IMR-90 (cell line): ENCODE data around the gene RALGAPA1. TPM values are rescaled to one million over a fixed set of nuclear protein-coding genes. Genes with fewer than 3 reads are reported as not detected.

Experiments used
- ATAC-seq: fragments of 200-7000 bp; cut with Tn5 transposase; 2 replicates; pipeline ENCODE4 v1.9.1; 2020; ENCODE audit warnings: low read depth, mild to moderate bottlenecking, moderate library complexity
- BruUV-seq: library from RNA; stranded (reverse); fragments of 400-500 nt; replicated peaks from 2 replicates; lab custom pipeline; 2021; lab: Mats Ljungman, UMichigan
- CTCF ChIA-PET: fragments of 300-600 bp; formaldehyde crosslinking; extraction: SDS; loops from one replicate; lab custom pipeline; 2021; ENCODE audit warnings: antibody characterized with exemption; lab: Yijun Ruan, JAX
- POLR2A ChIA-PET: fragments of 300-600 bp; sonication (Branson Sonifier 250); formaldehyde crosslinking; loops from one replicate; lab custom pipeline; 2022; ENCODE audit warnings: antibody characterized with exemption; ENCODE audit not compliant: unreplicated experiment; lab: Charles Lee
- DNase-seq: peaks from one replicate; pipeline ENCODE4 v3.0.0; 2013
- H2AFZ ChIP-seq: replicated peaks from 2 replicates; pipeline ENCODE3; 2013; ENCODE audit warnings: low read length, mild to moderate bottlenecking; ENCODE audit not compliant: poor library complexity
- H2AK5ac ChIP-seq: 2 replicates; pipeline ENCODE4 v1.6.1; 2013; ENCODE audit warnings: low read depth, low read length, inconsistent platforms
- H2AK9ac ChIP-seq: replicated peaks from 2 replicates; pipeline ENCODE3; 2013; ENCODE audit warnings: mild to moderate bottlenecking, low read depth, low read length, moderate library complexity; ENCODE audit not compliant: poor library complexity
- H2BK120ac ChIP-seq: 2 replicates; pipeline ENCODE4 v1.6.1; 2013; ENCODE audit warnings: low read depth, low read length, inconsistent platforms
- H2BK15ac ChIP-seq: 3 replicates; pipeline ENCODE4 v1.6.1; 2013; ENCODE audit warnings: low read depth, low read length, inconsistent platforms
- H2BK20ac ChIP-seq: 2 replicates; pipeline ENCODE4 v1.6.1; 2013; ENCODE audit warnings: low read depth, mild to moderate bottlenecking, inconsistent platforms, low read length, moderate library complexity
- H2BK5ac ChIP-seq: 2 replicates; pipeline ENCODE4 v1.6.1; 2013; ENCODE audit warnings: mild to moderate bottlenecking, low read depth, low read length, inconsistent platforms; ENCODE audit not compliant: poor library complexity, severe bottlenecking
- H3K14ac ChIP-seq: replicated peaks from 2 replicates; pipeline ENCODE4 v1.6.1; 2013; ENCODE audit warnings: low read depth, low read length, inconsistent platforms
- H3K18ac ChIP-seq: 2 replicates; pipeline ENCODE4 v1.6.1; 2013; ENCODE audit warnings: low read depth, low read length, control low read depth
- H3K23ac ChIP-seq: 2 replicates; pipeline ENCODE4 v1.6.1; 2013; ENCODE audit warnings: low read depth, low read length, inconsistent platforms
- H3K27ac ChIP-seq: 2 replicates; pipeline ENCODE4 v1.5.1; 2013; ENCODE audit warnings: mild to moderate bottlenecking, control low read depth, low read length; ENCODE audit not compliant: insufficient read depth
- H3K27me3 ChIP-seq: 2 replicates; pipeline ENCODE4 v1.6.1; 2013; ENCODE audit warnings: low read length; ENCODE audit not compliant: control insufficient read depth, insufficient read depth
- H3K36me3 ChIP-seq: 2 replicates; pipeline ENCODE4 v1.6.1; 2013; ENCODE audit warnings: low read length, mixed read lengths; ENCODE audit not compliant: control insufficient read depth, insufficient read depth
- H3K4ac ChIP-seq: 2 replicates; pipeline ENCODE4 v1.6.1; 2013; ENCODE audit warnings: low read depth, low read length, inconsistent platforms
- H3K4me1 ChIP-seq: 2 replicates; pipeline ENCODE4 v1.6.1; 2013; ENCODE audit warnings: low read length, mixed read lengths; ENCODE audit not compliant: control insufficient read depth, insufficient read depth
- H3K4me2 ChIP-seq: 2 replicates; pipeline ENCODE4 v1.6.1; 2013; ENCODE audit warnings: low read depth, mild to moderate bottlenecking, control low read depth, low read length, moderate library complexity
- H3K4me3 ChIP-seq: 2 replicates; pipeline ENCODE4 v1.5.1; 2013; ENCODE audit warnings: low read depth, mild to moderate bottlenecking, control low read depth, low read length, moderate library complexity; ENCODE audit not compliant: insufficient read depth
- H3K56ac ChIP-seq: 2 replicates; pipeline ENCODE4 v1.6.1; 2013; ENCODE audit warnings: low read length, inconsistent platforms; ENCODE audit not compliant: insufficient read depth; ENCODE audit errors: extremely low read depth
- H3K79me1 ChIP-seq, 2 experiments: 2 replicates each; pipeline ENCODE4 v1.6.1; 2013; ENCODE audit warnings: low read length in 2 of 2, inconsistent platforms in 1 of 2, low read depth in 1 of 2
- H3K9ac ChIP-seq: 2 replicates; pipeline ENCODE4 v1.6.1; 2013; ENCODE audit warnings: low read depth, low read length, control low read depth
- H3K9me1 ChIP-seq: 2 replicates; pipeline ENCODE4 v1.6.1; 2013; ENCODE audit warnings: low read length, inconsistent platforms; ENCODE audit not compliant: insufficient read depth
- H3K9me3 ChIP-seq: 2 replicates; pipeline ENCODE4 v1.6.1; 2013; ENCODE audit warnings: low read length; ENCODE audit not compliant: control insufficient read depth, insufficient read depth
- H4K20me1 ChIP-seq: 2 replicates; pipeline ENCODE4 v1.6.1; 2013; ENCODE audit warnings: low read length, inconsistent platforms; ENCODE audit not compliant: insufficient read depth
- H4K5ac ChIP-seq: 2 replicates; pipeline ENCODE4 v1.6.1; 2013; ENCODE audit warnings: mild to moderate bottlenecking, low read depth, low read length, control low read depth
- H4K8ac ChIP-seq, 2 experiments: 2 replicates each; pipeline ENCODE4 v1.6.1; 2013; ENCODE audit warnings: low read depth in 2 of 2, low read length in 2 of 2, control low read depth in 1 of 2, inconsistent platforms in 1 of 2
- H4K91ac ChIP-seq: 2 replicates; pipeline ENCODE4 v1.6.1; 2013; ENCODE audit warnings: low read depth, low read length, inconsistent platforms; ENCODE audit not compliant: insufficient read depth
- BHLHE40 ChIP-seq: fragments of 150-350 bp; IDR thresholded peaks from 2 replicates; pipeline ENCODE4 v1.6.1; 2016; ENCODE audit warnings: mild to moderate bottlenecking, low read depth, low read length
- CTCF ChIP-seq: conservative IDR thresholded peaks from 2 replicates; pipeline ENCODE4 v1.5.1; 2012; ENCODE audit warnings: mild to moderate bottlenecking, low read depth, low read length, improper control_type of control experiment
- MAFK ChIP-seq: IDR thresholded peaks from 2 replicates; pipeline ENCODE4 v1.6.1; 2012; ENCODE audit warnings: low read depth, low read length, improper control_type of control experiment
- MXI1 ChIP-seq: IDR thresholded peaks from 2 replicates; pipeline ENCODE4 v1.6.1; 2012; ENCODE audit warnings: low read depth, mild to moderate bottlenecking, low read length, moderate library complexity, borderline replicate concordance
- RFX5 ChIP-seq: IDR thresholded peaks from 2 replicates; pipeline ENCODE4 v1.8.0; 2012; ENCODE audit warnings: low read depth, mild to moderate bottlenecking, low read length, moderate library complexity
- USF2 ChIP-seq: fragments of 150-350 bp; IDR thresholded peaks from 2 replicates; pipeline ENCODE4 v1.6.1; 2017; ENCODE audit warnings: mild to moderate bottlenecking, antibody characterized with exemption, low read length, low read depth
- WGBS, 2 experiments: methylation state at CpG; one replicate each; pipeline versions ENCODE4 v1.1.5 to v1.1.7; 2013; ENCODE audit warnings: missing lambda C conversion rate in 2 of 2; ENCODE audit not compliant: insufficient read length in 1 of 2; ENCODE audit errors: extremely low coverage in 2 of 2; 5-methylcytosine and 5-hydroxymethylcytosine counted together
- dilution Hi-C: fragments of 300-500 bp; cut with HindIII; formaldehyde crosslinking; loops from one replicate; pipeline ENCODE4 v1.14.3; 2018; ENCODE audit warnings: low sequenced_read_pairs; ENCODE audit not compliant: unreplicated experiment
- in situ Hi-C: fragments of 300-500 bp; cut with MboI; formaldehyde crosslinking; loops from 3 replicates; pipeline ENCODE4 v1.14.3; 2019; ENCODE audit warnings: low sequenced_read_pairs, inconsistent platforms, mixed read lengths
- intact Hi-C: fragments of 100-400 bp; cut with micrococcal nuclease; formaldehyde crosslinking; loops from 2 replicates; pipeline ENCODE4 v1.10.0; 2022
- polyA plus RNA-seq, 3 experiments: library from polyadenylated mRNA; depleted of rRNA; stranded (reverse); fragments of >200 nt; gene quantifications; 2 replicates each; pipeline ENCODE4 v1.2.3, GENCODE V29; 2012; ENCODE audit warnings: low replicate concordance in 1 of 3
- total RNA-seq: library from RNA; depleted of rRNA; stranded (reverse); fragments of >200 nt; gene quantifications from 2 replicates; pipeline ENCODE4 v1.2.3, GENCODE V29; 2012

Gene RALGAPA1
- total and polyA plus RNA-seq, 2 of the 4 experiments (the other 2 are of a cell fraction), result 5.1 to 25.6 TPM

- H3K4me3 ChIP-seq, result no peak overlapping the region
- no peaks in the 10 kb centered on the region for H3K4me1 ChIP-seq
- no peak overlapping the region for H2AFZ ChIP-seq
- H4K5ac ChIP-seq, result no peak overlapping the region
- no peak overlapping the region for H3K4ac ChIP-seq
- H2BK5ac ChIP-seq, result no peak overlapping the region
- H3K9ac ChIP-seq, result no peak overlapping the region
- dilution Hi-C loops, result no loop called here
- in situ Hi-C loops, result no loop called here
- ATAC-seq (no peak), DNase-seq (no peak)
- H4K8ac ChIP-seq, result no peak overlapping the region
- H3K14ac ChIP-seq, result no peak overlapping the region
- H2BK15ac ChIP-seq, result no peak overlapping the region
- ChIA-PET CTCF (no interaction called here), POLR2A (no interaction called here)
- H4K20me1 ChIP-seq, result no peaks in the 10 kb centered on the region
- no peaks in the 10 kb centered on the region for H3K9me3 ChIP-seq
- no peak overlapping the region for H3K27ac ChIP-seq
- H3K27me3 ChIP-seq, result peaks cover 2% of the 10 kb centered on the region
- no peak overlapping the region for H2AK9ac ChIP-seq
- no TSS peak for BruUV-seq
- no peaks in the 10 kb centered on the region for H3K79me1 ChIP-seq
- H2BK20ac ChIP-seq, result no peak overlapping the region
- WGBS, 2 experiments, result no CpG with 5 or more reads among the region's 1 CpG
- intact Hi-C loops, result no loop called here
- no peak overlapping the region for H3K56ac ChIP-seq
- H2BK120ac ChIP-seq, result no peak overlapping the region
- no peak overlapping the region for H2AK5ac ChIP-seq
- no peak overlapping the region for H4K91ac ChIP-seq
- TF ChIP-seq BHLHE40 (no peak), MAFK (no peak), USF2 (no peak), CTCF (no peak), MXI1 (no peak), RFX5 (no peak)
- no peaks in the 10 kb centered on the region for H3K9me1 ChIP-seq
- H3K18ac ChIP-seq, result no peak overlapping the region
- H3K4me2 ChIP-seq, result no peak overlapping the region
- H3K36me3 ChIP-seq, result no peaks in the 10 kb centered on the region
- no peak overlapping the region for H3K23ac ChIP-seq
Measured at GRCh38 chr14:35515916-35516315, 293.2 kb downstream of the RALGAPA1 start.
